K562 (cell line): Measurements from ENCODE around the gene CAPN14. TPM values are rescaled to one million over a fixed set of nuclear protein-coding genes. Genes with fewer than 3 reads are reported as not detected.

Experiments
- ATAC-seq: fragments of 200-7000 bp; cut with Tn5 transposase; 3 replicates; pipeline ENCODE4 v1.9.1; 2020; ENCODE audit warnings: moderate library complexity
- BruUV-seq: library from RNA; stranded (reverse); fragments of 400-500 nt; replicated peaks from 2 replicates; lab custom pipeline; 2021; lab: Mats Ljungman, UMichigan
- CTCF ChIA-PET: fragments of 300-600 bp; formaldehyde crosslinking; extraction: SDS; loops from one replicate; lab custom pipeline; 2021; ENCODE audit warnings: low intra/inter-chr PET ratio; lab: Yijun Ruan, JAX
- POLR2A ChIA-PET: fragments of 300-600, 350-650 bp; sonication (Branson Sonifier 250); formaldehyde crosslinking; extraction: SDS; loops from one replicate; lab custom pipeline; 2021; ENCODE audit warnings: antibody characterized with exemption, inconsistent platforms; lab: Yijun Ruan, JAX
- DNase-seq, 4 experiments: peaks; one replicate each; pipeline versions ENCODE4 v3.0.0 to v3.0.0-alpha.2; 2011 to 2018; ENCODE audit warnings: low spot score in 3 of 4, mixed read lengths in 3 of 4; ENCODE audit errors: extremely low read depth in 1 of 4
- FAIRE-seq: peaks from 2 replicates; lab custom pipeline; 2011; peaks lifted over from hg19 to GRCh38; lab: Jason Lieb, UNC
- H2AFZ ChIP-seq: 2 replicates; pipeline ENCODE4 v1.6.0; 2011; ENCODE audit warnings: low read depth, low read length, control low read depth, inconsistent platforms
- H3K27ac ChIP-seq: fragments of 200-600 bp; 3 replicates; pipeline ENCODE4 v1.8.0; 2011; ENCODE audit warnings: low read depth, mild to moderate bottlenecking, control low read depth, inconsistent platforms, low read length, moderate library complexity, mixed read lengths; ENCODE audit errors: extremely low read depth
- H3K27me3 ChIP-seq, 2 experiments: fragments of 300-600 bp in 1 of 2; 2 replicates in 1 of 2; 3 replicates in 1 of 2; pipeline versions ENCODE4 v1.6.0 to v1.8.0; 2011; ENCODE audit warnings: inconsistent platforms in 2 of 2, low read length in 2 of 2, mild to moderate bottlenecking in 1 of 2, mixed read lengths in 1 of 2, moderate library complexity in 1 of 2; ENCODE audit not compliant: control insufficient read depth in 2 of 2, insufficient read depth in 2 of 2
- H3K36me3 ChIP-seq: fragments of 300-600 bp; 3 replicates; pipeline ENCODE4 v1.8.0; 2011; ENCODE audit warnings: mild to moderate bottlenecking, low read length, inconsistent platforms; ENCODE audit not compliant: control insufficient read depth, insufficient read depth
- H3K4me1 ChIP-seq, 2 experiments: fragments of 200-600 bp in 1 of 2; replicated peaks in 1 of 2; 2 replicates in 1 of 2; 3 replicates in 1 of 2; pipeline versions ENCODE4 v1.5.1 to v1.8.0; 2011; ENCODE audit warnings: inconsistent platforms in 2 of 2, low read length in 2 of 2, mild to moderate bottlenecking in 1 of 2, mixed read lengths in 1 of 2, moderate library complexity in 1 of 2; ENCODE audit not compliant: control insufficient read depth in 2 of 2, insufficient read depth in 2 of 2
- H3K4me2 ChIP-seq: 2 replicates; pipeline ENCODE4 v1.6.1; 2011; ENCODE audit warnings: low read length, control low read depth, inconsistent platforms, mixed read lengths; ENCODE audit not compliant: insufficient read depth
- H3K4me3 ChIP-seq: fragments of 200-600 bp; sonication (generic), shearing (Covaris generic); 2 replicates; pipeline ENCODE4 v1.5.1; 2016; ENCODE audit warnings: control low read depth, inconsistent platforms
- H3K79me2 ChIP-seq: fragments of 200-600 bp; 3 replicates; pipeline ENCODE4 v1.8.0; 2011; ENCODE audit warnings: low read length, inconsistent platforms; ENCODE audit not compliant: control insufficient read depth, insufficient read depth
- H3K9ac ChIP-seq, 2 experiments: 2 replicates each; pipeline versions ENCODE4 v1.6.0 to v1.6.1; 2011; ENCODE audit warnings: low read depth in 2 of 2, low read length in 2 of 2, control low read depth in 1 of 2, inconsistent platforms in 1 of 2, mild to moderate bottlenecking in 1 of 2, mixed read lengths in 1 of 2; ENCODE audit not compliant: insufficient read depth in 1 of 2
- H3K9me1 ChIP-seq: one replicate; pipeline ENCODE4 v1.6.0; 2011; ENCODE audit warnings: inconsistent platforms, mild to moderate bottlenecking, low read length, moderate library complexity; ENCODE audit not compliant: control insufficient read depth, insufficient read depth
- H3K9me3 ChIP-seq: replicated peaks from 2 replicates; pipeline ENCODE4 v1.5.1; 2011; ENCODE audit warnings: low read depth, low read length, inconsistent platforms; ENCODE audit not compliant: control insufficient read depth, insufficient read depth
- H4K20me1 ChIP-seq: replicated peaks from 2 replicates; pipeline ENCODE4 v1.6.1; 2011; ENCODE audit warnings: low read length, inconsistent platforms, mixed read lengths; ENCODE audit not compliant: control insufficient read depth, insufficient read depth
- BHLHE40 ChIP-seq: IDR thresholded peaks from 2 replicates; pipeline ENCODE4 v1.6.1; 2011; ENCODE audit warnings: low read length, improper control_type of control experiment
- BRCA1 ChIP-seq, 2 experiments: fragments of 450-650 bp in 1 of 2; sonication (generic) in 1 of 2; formaldehyde crosslinking in 1 of 2; IDR thresholded peaks; 2 replicates each; pipeline versions ENCODE4 v1.5.0 to v1.6.1; 2017 to 2020; ENCODE audit warnings: mild to moderate bottlenecking in 1 of 2, missing genetic modification reagents in 1 of 2
- C11orf30 ChIP-seq: fragments of 450-650 bp; IDR thresholded peaks from 2 replicates; pipeline ENCODE4 v1.6.1; 2016; ENCODE audit warnings: low read depth, mild to moderate bottlenecking
- CBX3 ChIP-seq, 2 experiments: IDR thresholded peaks; 1 replicate in 1 of 2; 2 replicates in 1 of 2; pipeline ENCODE4 v1.6.1; 2012; ENCODE audit warnings: inconsistent platforms in 2 of 2, low read length in 2 of 2, borderline replicate concordance in 1 of 2, control low read depth in 1 of 2
- CHD1 ChIP-seq: fragments of 200-600 bp; sonication (generic); IDR thresholded peaks from one replicate; pipeline ENCODE4 v1.6.1; 2012; ENCODE audit warnings: mild to moderate bottlenecking, moderate library complexity, low read length, inconsistent platforms
- ELF2 ChIP-seq: fragments of 250-450 bp; sonication (Bioruptor Pico); IDR thresholded peaks from 2 replicates; pipeline ENCODE4 v1.5.0; 2021; ENCODE audit warnings: mild to moderate bottlenecking
- FOS ChIP-seq: IDR thresholded peaks from 3 replicates; pipeline ENCODE4 v1.6.1; 2011; ENCODE audit not compliant: insufficient read length; ENCODE audit errors: extremely low read depth
- MTF1 ChIP-seq: fragments of 250-450 bp; sonication (Bioruptor Pico); IDR thresholded peaks from 2 replicates; pipeline ENCODE4 v1.9.0; 2021; ENCODE audit warnings: moderate library complexity, mild to moderate bottlenecking, inconsistent platforms, borderline replicate concordance
- MYNN ChIP-seq, 2 experiments: sonication (generic); formaldehyde crosslinking in 1 of 2; IDR thresholded peaks; 2 replicates each; pipeline versions ENCODE4 v1.5.0 to v1.6.1; 2016 to 2020; ENCODE audit warnings: antibody characterized with exemption in 1 of 2, missing genetic modification reagents in 1 of 2
- PHB ChIP-seq: fragments of 250-450 bp; sonication (Bioruptor Pico); IDR thresholded peaks from 2 replicates; pipeline ENCODE4 v1.5.0; 2021
- POLR2A ChIP-seq: fragments of 450-650 bp; conservative IDR thresholded peaks from 2 replicates; pipeline ENCODE4 v1.6.1; 2016
- SIX5 ChIP-seq, 2 experiments: IDR thresholded peaks; 2 replicates each; pipeline ENCODE4 v1.6.1; 2011; ENCODE audit warnings: low read length in 2 of 2, borderline replicate concordance in 1 of 2, low read depth in 1 of 2, mild to moderate bottlenecking in 1 of 2, moderate library complexity in 1 of 2; ENCODE audit not compliant: insufficient read depth in 1 of 2
- SRSF1 ChIP-seq: fragments of 200-400 bp; formaldehyde crosslinking; IDR thresholded peaks from 2 replicates; pipeline ENCODE4 v1.6.1; 2017; ENCODE audit warnings: mild to moderate bottlenecking, low read depth, low read length, moderate library complexity
- ZNF165 ChIP-seq: fragments of 250-450 bp; sonication (Bioruptor Pico); IDR thresholded peaks from 2 replicates; pipeline ENCODE4 v1.4.0; 2020; ENCODE audit warnings: borderline replicate concordance
- ZNF197 ChIP-seq: fragments of 200-800 bp; sonication (Bioruptor generic); IDR thresholded peaks from 2 replicates; pipeline ENCODE4 v1.6.1; 2016; ENCODE audit warnings: low read depth, missing genetic modification characterization, missing compliant biosample characterization
- WGBS: fragments of 100-300 bp; shearing (Covaris generic); methylation state at CpG from one replicate; pipeline ENCODE4 v1.1.6; 2016; ENCODE audit warnings: low coverage, mixed read lengths; ENCODE audit not compliant: insufficient coverage; ENCODE audit errors: missing lambda C conversion rate; 5-methylcytosine and 5-hydroxymethylcytosine counted together
- in situ Hi-C: fragments of 300-500 bp; cut with MboI; formaldehyde crosslinking; loops from 4 replicates; pipeline ENCODE4 v1.15.0; 2018; ENCODE audit warnings: inconsistent platforms, mixed read lengths
- intact Hi-C: fragments of 100-400 bp; cut with micrococcal nuclease; formaldehyde crosslinking; loops from 2 replicates; pipeline ENCODE4 v1.14.2; 2022
- polyA plus RNA-seq, 8 experiments: library from polyadenylated mRNA; depleted of rRNA in 4 of 8; stranded (reverse) in 5 of 8; unstranded in 3 of 8; fragments of >200 nt; fragmentation: Nextera tagmentation in 2 of 8; fragmentation: Illumina TruSeq in 1 of 8; extraction: Ambion mirVana in 2 of 8; extraction: Trizol in 1 of 8; gene quantifications; 2 replicates each; pipeline versions ENCODE4 v1.2.1 to v1.2.3, GENCODE V29; 2011 to 2014; ENCODE audit warnings: inconsistent platforms in 1 of 8, missing spikeins in 1 of 8
- total RNA-seq, 7 experiments: library from RNA; depleted of rRNA in 6 of 7; stranded (reverse); fragments of >200 nt in 6 of 7; fragmentation: Illumina TruSeq in 2 of 7; extraction: Trizol in 2 of 7; gene quantifications; 2 replicates each; pipeline versions ENCODE4 v1.2.1 to v1.2.3, GENCODE V29; 2011 to 2021; ENCODE audit warnings: low replicate concordance in 1 of 7
- TF ChIP-seq, protein P1 (sequence below): fragments of 450-650 bp; formaldehyde crosslinking; conservative IDR thresholded peaks from 2 replicates; pipeline ENCODE4 v1.4.0; 2022; ENCODE audit warnings: mild to moderate bottlenecking, missing genetic modification characterization

The CAPN14 gene
- total and polyA plus RNA-seq, 9 of the 15 experiments (the other 6 are each of a cell fraction or from before 2014, with no cell fraction given), result not detected

DNA sequence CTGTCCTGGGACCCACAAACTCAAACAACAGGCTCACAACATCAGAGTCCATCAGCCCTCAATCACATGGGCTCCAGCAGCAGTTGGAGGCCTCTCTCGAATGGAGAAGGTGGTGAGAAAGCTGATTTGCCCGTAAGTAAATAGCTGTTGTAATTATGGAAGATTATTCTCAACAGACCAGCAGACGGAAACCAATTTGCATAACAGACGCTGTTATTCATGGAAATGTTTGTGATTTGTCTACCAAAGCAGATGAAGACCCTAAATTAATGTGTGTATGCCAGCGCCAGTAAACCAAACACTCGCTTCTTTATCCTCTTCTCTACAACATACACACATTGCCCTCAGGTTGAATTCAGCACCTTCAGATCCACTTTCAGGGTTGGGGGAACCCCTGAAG is 55.7 kb downstream of the CAPN14 start:
- CTCF ChIA-PET, result no interaction called here
- FAIRE-seq, result no peak

More for the DNA sequence above, 55.7 kb downstream of the CAPN14 start:
- Histone ChIP-seq H4K20me1 (no peaks in the 10 kb centered on the region), H3K4me2 (no peak overlapping the region), H3K9me3 (no peaks in the 10 kb centered on the region), H3K9ac (no peak overlapping the region), H3K4me3 (no peak overlapping the region), H3K27me3 (no peaks in the 10 kb centered on the region)
- in situ Hi-C loops, result loop anchor here (10.0 to 25.0 kb wide), 2 partner anchors 447 to 999 kb away; no protein-coding TSS in a partner anchor
- no peak for DNase-seq
- no TSS peak for BruUV-seq
- TF ChIP-seq C11orf30, result no peak
- TF ChIP-seq PHB (CRISPR knock-in tag), result no peak
- TF ChIP-seq SIX5 (IDR thresholded peaks at IDR 0.05; ENCODE audit: borderline replicate concordance in 1 of 2, insufficient read depth in 1 of 2, low read depth in 1 of 2, low read length in 2 of 2), result no peak
- TF ChIP-seq MYNN (IDR thresholded peaks at IDR 0.05), result no peak
- TF ChIP-seq MYNN (CRISPR knock-in tag; IDR thresholded peaks at IDR 0.05), result no peak
- TF ChIP-seq BHLHE40, result no peak
- no peak for TF ChIP-seq ZNF197 (CRISPR knock-in tag)
- no peak for TF ChIP-seq ELF2 (CRISPR knock-in tag)
- no peak for TF ChIP-seq BRCA1 (IDR thresholded peaks at IDR 0.05)
- TF ChIP-seq BRCA1 (CRISPR knock-in tag; IDR thresholded peaks at IDR 0.05), result no peak
- no peak for TF ChIP-seq MTF1 (CRISPR knock-in tag)
- no peak for TF ChIP-seq SRSF1
- TF ChIP-seq CHD1, result no peak
- TF ChIP-seq, protein P1, sequence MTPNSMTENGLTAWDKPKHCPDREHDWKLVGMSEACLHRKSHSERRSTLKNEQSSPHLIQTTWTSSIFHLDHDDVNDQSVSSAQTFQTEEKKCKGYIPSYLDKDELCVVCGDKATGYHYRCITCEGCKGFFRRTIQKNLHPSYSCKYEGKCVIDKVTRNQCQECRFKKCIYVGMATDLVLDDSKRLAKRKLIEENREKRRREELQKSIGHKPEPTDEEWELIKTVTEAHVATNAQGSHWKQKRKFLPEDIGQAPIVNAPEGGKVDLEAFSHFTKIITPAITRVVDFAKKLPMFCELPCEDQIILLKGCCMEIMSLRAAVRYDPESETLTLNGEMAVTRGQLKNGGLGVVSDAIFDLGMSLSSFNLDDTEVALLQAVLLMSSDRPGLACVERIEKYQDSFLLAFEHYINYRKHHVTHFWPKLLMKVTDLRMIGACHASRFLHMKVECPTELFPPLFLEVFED (CRISPR knock-in tag), result no peak
- no peak for TF ChIP-seq POLR2A
- no peak for TF ChIP-seq ZNF165
- TF ChIP-seq FOS, result no peak
- TF ChIP-seq CBX3 (IDR thresholded peaks at IDR 0.05; ENCODE audit: borderline replicate concordance in 1 of 2, low read length in 2 of 2), result no peak
- TF ChIP-seq, all 486 proteins: peak for 0
- POLR2A ChIA-PET, result interaction anchor here (0.7 to 1.5 kb wide), 3 partner anchors 8 to 961 kb away, joined by 3 read pairs; no protein-coding TSS in a partner anchor
- Histone ChIP-seq H3K36me3 (no peaks in the 10 kb centered on the region), H3K9me1 (no peaks in the 10 kb centered on the region), H3K4me1 (no peaks in the 10 kb centered on the region), H3K27ac (no peak overlapping the region), H2AFZ (no peak overlapping the region), H3K79me2 (no peaks in the 10 kb centered on the region)
- intact Hi-C loops, result no loop called here
- 0% methylated on average over 6 of the region's 6 CpGs for WGBS
- no peak for ATAC-seq
